Mucosa of gallbladder (tissue), 1 donor: Measurements from ENCODE around the gene GNG2. TPM values are rescaled to one million over a fixed set of nuclear protein-coding genes. Genes with fewer than 3 reads are reported as not detected.

ENCODE experiments used
- DNase-seq: peaks from one replicate; pipeline ENCODE4 v3.0.0-alpha.2; 2020; ENCODE audit warnings: low spot score
- total RNA-seq: library from RNA; stranded (reverse); gene quantifications from one replicate; pipeline ENCODE4 v1.2.1, GENCODE V29; 2021
- donor health status: DM: no; HTN: no; CAD: no.

Gene GNG2
- total RNA-seq, 1 donor from 2014 or later, result 14.2 TPM

DNA sequence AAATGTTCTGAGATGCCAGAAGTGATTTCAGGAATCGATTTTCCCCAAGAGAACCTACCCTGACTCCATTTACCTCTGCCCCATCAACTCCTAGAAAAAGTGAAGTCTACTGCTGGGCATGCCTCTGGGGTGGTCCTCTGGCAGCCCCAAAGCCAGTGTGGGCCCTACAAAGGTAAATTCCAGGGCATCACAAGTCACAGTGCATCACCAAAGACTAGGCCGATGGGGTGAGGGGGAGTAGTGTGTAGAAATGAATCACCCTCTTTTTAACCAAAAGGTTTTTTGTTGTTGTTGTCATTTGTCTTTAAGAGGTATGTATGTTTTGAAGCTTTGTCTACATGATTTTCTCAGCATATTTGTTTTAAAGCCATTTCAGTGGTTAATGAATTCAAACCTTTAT is 82.6 kb downstream of the GNG2 start:
- DNase-seq, result no peak

DNA sequence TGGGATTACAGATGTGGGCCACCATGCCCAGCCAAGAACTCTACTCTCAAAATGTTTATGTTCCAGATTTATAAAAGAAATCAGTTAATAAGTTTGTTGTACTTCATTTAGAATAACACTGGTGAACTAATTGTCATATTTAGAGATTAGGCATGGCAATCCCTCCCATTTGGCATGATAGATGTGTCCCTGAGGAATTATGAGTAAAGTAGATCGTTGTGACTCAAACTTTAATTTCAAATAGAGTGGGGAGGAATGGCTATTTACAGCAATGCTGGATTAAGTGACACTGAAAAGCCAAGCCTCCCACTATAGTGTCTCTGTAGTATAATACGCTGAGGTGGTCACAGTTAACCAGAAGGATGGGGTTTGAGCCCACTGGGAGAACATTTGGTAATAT is 89.6 kb downstream of the GNG2 start:
- DNase-seq, result no peak

DNA sequence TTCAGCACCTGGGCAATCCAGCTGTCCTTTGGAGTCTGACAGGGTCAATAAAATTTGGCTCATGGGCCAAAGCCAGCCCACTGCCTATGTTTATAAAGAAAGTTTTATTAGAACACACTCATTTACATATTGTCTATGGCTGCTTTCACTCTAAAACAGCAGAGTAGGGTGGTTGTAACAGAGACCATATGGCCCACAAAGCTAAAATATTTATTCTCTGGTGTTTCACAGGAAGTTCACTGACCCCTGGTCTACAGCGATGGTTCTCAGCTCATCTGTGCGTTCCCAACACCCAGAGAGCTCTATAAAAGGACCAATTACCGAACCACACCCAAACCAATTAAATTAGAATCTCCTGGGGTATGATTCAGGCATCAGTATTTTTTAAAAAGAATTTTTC is 91.2 kb downstream of the GNG2 start:
- DNase-seq, result no peak

DNA sequence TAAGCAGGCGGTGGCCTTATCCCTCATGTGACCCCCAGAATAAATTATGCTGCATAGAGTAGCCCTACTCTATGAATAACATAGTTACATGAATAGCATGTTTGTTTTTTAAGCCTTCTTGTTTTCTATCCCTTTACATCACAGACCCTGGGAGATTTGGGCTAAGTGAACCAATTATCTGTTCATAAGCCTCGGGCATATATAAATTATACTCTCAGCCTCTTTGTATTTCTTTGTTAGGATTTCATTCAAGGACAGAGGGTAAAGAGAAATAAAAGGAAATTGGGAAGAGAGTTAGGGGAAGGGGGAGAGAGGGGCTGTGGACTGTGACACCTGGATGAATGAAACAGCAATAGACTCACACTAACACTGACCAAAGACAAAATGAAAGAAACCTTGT is 93.6 kb downstream of the GNG2 start:
- no peak for DNase-seq

DNA sequence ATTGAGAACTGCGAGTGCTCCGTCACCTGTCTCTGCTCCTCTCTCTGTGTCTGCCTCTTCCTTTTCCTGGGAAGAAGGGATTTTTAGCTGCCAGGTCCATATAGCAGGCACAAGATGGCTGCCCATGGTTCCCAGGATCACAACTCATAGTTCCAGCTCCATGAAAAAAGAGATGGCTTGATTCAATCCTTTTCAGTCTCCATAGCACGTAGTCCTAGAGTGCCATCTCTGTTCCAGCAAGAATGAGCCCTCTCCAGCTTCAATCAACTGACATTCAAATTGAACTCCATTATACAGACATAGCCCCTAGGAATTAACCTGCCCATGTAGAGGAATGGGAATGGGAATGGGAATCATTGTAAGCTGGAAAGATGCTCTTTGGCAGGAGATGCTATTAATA is 94.2 kb downstream of the GNG2 start:
- no peak for DNase-seq

DNA sequence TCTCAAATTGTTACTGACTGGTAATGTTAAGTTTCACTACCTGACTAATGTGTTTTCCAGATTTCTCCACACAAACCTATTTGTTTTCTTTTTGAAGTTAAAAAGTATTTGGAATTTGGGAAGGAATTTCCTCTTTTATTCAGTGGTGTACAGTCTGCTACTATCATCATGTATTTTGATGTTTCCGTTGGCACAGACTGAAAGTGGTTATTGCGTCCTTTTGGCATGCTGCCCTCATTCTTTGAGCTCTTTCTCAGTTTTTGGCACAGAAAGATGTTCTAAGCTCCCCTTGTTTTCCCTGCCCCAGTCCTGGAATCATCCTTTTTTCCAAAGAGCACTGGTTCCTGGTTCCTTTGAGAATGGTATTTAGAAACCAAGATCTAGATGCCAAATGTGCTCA is 97.5 kb downstream of the GNG2 start:
- DNase-seq, result no peak

DNA sequence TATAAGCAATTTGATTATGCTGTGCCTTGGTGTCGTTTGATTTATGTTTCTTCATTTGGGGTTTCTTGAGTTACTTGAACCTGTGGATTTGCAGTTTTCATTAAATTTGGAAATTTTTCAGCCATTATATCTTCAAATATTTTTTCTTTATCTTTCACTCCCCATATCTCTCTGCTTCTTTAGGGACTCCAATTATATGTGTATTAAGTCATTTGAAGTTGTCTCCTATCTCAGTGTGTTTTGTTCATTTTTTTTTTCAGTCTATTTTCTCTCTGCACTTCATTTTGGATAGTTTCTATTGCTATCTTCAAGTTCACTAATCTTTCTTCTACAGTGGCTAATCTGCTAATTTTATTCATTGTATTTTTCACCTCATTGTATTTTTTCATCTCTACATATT is 99.5 kb downstream of the GNG2 start:
- DNase-seq, result no peak

DNA sequence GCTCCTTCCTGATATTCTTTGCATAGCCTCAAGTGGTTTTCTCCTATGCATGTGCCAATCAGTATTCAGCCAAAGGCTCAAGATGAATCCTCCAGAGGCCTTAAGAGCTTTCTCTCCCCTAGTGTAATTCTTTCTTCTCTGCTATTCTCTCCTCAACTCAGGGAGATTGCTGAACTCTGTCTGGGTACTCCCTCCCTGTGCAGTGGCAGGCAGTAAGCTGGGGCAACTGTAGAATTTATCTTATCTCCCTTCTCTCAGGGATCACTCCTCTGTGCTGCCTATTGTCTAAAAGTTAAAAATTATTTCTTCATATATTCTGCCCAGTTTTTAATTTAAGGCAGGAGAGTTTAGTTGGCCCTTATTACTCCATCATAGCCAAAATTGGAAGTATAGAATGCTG is 100.5 kb downstream of the GNG2 start:
- DNase-seq, result no peak

DNA sequence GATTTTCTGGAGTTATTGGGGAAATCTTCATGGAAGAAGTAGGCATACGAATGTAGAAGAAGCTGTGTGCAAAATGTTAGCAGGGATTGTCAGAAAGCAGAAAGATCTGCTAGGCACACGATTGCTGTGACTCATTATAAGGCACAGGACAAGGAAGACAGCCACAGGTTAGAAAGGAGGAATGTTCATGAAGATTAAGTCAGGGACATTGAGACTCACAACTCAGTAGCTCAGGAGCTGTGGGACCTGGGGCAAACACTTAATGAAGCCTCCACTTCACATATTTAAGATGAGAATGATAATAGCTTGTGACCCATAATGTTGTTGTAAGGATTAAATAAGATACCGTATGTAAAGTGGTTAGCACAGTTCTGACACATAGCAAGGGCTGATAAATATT is 102.3 kb downstream of the GNG2 start:
- DNase-seq, result no peak

DNA sequence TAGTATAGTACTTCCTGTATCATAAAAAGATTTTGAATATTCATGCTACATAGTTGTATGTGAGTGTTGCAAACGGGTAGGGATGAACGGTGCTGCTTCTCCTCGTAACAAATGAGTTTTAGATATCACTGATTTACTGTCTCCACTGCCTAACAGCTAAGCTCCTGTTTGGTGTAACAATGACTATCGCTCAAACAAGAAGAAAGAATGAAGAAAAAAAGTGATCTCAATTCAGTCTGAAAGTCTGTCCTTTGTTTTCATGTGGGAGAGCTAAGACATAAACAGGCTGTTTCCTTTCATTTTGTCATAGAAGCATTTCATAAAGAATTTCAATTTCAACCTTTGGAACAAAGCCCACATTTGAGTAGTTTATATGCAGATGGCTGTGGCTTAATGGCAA is 102.9 kb downstream of the GNG2 start:
- no peak for DNase-seq

DNA sequence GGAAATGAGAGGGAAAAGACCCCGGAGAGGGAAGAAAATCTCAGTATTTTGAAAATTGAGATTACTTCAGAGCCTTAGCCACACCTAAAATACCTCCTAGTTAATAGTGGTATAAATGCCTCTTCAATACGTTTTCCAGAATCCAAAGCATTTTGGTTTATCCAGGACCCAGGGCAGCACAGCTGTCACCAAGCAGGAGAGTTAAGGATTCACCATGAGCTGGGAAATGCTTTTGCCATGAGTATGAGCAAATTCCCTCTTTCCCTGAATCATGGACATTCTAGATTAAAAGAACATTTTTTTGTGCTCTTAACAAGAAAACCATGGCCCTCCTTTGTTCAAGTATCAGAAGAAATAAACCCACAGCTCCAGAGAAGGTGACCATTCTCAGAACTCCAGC is 107.1 kb downstream of the GNG2 start:
- DNase-seq, result no peak

DNA sequence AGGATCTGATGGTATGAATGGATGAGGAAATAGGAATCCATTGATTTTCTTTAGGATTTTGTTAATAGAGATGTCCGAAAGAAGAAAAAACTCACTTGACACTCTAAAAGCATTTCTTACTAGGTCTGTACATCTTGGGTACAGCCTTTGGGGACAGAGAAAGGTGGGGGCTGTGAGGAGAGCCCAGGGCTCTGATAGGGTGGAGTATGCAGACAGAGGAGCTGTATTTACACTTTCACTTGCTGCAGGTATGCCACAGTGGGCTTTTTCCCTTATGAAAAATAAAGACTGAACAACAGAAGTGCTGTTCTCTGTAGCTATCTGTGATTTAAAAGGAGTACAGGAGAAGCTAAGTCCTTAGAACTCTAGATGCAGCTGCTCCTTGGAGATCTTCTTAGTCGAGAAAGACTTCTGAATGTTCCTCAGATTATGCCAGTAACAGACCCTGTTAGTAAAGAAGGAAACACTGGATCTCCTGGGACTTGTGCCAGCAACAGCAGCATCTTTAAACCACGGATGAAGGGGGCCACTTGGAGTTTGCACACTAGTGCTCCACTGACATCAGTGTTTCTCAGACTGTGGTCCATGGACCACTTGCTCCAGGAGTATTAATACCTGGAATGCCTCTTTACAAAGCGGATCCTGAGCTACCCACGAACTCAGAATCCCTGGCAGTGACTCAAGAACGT is 109.6 kb downstream of the GNG2 start:
- no peak for DNase-seq

DNA sequence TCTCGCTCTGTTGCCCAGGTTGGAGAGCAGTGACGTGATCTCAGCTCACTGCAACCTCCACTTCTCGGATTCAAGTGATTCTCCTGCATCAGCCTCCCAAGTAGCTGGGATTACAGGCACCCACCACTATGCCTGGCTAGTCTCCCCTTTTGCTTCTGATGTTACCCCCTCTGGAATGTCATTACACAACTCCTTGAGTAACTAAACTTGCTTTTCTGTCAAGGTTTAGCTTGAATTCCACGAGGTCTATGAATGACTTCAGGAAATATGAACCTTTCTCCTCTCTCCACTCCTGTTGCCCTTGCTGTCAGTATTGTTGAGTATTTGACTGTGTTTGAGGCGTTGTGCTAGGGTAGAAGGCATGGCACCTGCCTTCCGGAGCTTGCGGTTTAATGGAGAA is 112.2 kb downstream of the GNG2 start:
- DNase-seq, result no peak

DNA sequence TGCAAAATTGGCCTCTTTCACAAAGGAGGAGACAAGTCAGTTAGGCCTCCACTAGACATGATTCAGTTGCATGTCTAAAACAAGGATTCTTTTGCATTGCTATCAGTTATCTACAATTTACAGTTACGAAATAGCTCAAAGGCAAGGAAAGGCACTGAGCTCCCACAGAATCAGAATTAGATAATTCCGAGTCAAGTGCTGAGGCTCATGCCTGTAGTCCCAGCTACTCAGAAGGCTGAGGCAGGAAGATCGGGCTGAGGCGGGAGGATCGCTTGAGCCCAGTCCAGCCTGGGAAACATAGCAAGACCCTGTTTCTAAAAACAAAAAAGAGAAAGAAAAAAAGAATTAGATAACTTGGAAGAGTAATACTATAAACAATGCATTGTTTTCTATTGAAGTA is 116.7 kb downstream of the GNG2 start:
- DNase-seq, result no peak

DNA sequence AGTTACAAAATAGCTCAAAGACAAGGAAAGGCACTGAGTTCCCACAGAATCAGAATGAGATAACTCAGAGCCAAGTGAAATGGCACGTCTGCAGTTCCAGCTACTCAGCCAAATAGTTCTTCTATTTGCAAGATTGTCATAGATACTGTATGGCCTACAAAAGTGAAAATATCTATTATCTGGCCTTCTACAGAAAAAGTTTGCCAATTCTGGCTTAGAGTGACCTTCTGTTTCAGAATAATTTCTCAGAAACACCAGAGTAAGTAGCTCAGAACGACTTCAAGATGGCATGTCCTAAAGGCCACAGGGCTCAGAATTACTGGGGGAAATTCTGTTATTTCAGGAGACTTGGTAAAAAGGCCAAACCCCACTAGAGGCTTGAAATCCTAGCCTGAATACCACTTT is 118.3 kb downstream of the GNG2 start:
- no peak for DNase-seq

DNA sequence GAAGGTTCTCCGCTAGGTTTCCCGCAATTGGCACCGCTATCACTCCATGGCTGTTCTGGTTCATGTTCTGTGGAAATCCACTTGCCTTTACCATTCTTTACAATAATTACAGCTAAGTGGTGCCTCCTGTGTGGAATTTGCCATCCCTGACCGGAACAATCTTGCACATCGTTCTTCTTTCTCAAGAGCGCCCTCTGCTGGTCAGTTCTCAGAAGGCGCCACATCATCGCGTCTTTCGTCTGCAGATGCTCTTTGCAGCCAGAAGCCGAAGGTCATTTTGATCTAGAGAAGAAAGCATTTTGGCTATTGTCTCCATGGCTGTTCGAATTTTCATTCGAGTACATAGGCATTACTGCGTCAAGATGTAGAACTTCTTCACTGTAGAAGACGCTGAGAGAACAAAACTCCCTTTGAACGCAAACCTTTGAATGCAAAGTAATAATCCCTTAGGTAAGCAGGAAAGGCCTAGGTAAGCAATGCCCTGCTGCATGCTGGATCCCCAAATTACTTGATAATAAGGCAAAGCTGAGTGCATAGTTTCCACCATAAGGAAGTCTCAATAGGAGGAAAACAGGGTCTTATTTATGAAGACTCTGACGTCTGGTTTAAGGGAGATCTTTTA is 118.8 kb downstream of the GNG2 start:
- peak; percentile 88 for DNase-seq

DNA sequence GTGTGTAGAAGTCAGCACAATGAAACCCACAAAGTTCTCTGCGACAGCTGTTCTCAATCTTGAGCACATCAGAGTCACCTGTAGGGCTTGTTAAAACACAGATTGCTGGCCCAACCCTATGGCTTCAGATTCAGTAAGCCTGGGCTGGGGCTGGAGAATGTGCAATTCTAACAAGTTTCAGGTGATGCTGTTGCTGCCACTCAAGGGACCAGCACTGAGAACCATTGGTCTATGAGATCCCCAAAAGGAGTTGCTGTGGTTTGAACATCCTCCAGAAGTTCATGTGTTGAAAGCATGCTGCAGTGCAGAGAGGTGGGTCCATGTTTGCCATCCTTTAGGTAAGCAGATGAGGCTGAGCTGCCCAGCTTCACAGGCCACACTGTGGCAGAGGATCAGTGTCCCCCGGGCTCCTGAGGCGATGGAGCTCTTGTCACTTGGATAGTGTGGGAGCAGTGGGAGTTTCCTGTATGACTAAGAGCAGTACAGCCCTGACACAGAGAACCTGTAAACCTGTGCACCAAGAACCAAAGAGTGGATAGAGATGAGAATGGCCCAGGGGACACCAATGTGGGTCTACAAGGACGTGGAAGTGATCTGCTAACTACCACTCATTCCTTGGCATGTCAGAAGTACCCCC is 120.9 kb downstream of the GNG2 start:
- DNase-seq, result no peak

DNA sequence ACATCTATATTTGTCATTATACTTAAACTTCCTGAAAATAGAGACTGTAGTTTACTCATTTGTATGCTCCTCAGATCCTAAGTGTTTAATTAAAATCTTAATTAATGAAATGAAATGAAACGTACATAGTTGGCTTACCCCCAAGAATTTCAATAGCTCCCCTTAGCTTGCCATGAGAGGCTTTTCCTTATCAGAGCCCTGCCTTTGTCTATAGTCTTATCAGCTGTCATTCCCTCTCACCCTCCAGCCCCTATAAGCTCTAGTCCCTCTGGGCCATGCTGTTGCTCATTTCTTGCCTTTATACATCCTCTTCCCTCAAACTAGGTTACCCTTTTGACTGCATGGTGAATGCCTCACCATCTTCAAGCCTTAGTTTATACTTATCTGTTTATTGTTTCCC is 127.8 kb downstream of the GNG2 start:
- DNase-seq, result no peak

DNA sequence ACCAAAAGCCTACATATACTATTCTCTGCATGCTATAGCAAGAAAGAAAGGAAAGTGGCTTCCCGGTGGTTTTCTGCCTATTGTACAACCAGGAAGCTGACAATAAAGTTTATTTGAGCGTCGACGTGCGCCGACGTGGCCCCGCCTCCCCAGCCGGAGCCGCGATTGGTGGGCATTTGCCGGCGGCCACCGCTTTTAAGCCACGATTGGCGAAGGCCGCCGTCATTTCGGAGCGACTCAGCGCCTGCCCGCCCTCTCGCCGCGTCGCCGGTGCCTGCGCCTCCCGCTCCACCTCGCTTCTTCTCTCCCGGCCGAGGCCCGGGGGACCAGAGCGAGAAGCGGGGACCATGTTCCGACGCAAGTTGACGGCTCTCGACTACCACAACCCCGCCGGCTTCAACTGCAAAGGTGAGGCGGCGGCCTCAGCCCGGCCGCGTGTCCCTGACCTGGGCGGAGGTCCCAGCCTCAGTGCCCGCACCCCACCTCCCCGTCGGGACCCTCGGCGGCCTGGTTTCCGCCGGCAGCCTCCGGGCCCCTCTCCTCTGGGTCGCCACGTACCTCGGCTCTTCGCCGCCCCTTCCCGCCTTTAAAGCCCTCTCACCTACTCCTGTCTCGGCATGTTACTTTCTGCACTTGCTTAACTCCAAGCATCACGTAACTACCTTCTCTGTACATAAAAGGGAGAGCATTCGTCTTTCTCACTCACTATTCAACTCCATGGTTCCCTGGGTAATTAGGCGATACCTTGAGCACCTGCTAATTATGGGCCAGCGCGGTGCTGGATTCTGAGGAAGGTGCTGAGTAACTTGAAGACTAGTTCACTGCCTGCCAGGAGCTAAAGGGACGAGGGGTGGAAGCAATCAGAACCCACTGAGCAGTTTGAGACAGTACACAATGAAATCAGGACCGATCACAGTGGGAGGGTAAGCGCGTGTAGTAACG is 129.2 kb downstream of the GNG2 start, which contains the start of gene RTRAF:
TSS of gene RTRAF (plus strand) at position 254 of the 942 bp plus-strand sequence. CDS start at position 348, 94 bp downstream.
- peak; percentile 94 for DNase-seq

DNA sequence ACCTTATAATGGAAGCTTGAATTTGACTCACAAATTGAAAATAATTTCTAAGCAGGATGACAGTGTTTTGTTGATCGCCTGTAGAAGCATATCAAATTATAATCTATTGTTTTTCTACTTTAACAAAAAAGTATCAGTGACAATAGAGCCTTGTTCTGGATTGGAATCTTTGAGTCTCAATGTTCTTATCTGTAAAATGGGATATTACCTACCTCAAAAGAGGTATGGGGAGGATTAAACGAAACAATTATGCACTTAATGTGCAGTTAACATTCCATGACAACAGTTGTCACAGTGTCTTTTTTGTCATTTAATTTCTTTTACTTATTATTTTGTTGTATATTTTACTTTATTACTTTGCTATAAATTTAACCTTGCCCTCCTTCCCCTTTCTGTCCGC is 130.1 kb downstream of the GNG2 start:
- DNase-seq, result no peak

DNA sequence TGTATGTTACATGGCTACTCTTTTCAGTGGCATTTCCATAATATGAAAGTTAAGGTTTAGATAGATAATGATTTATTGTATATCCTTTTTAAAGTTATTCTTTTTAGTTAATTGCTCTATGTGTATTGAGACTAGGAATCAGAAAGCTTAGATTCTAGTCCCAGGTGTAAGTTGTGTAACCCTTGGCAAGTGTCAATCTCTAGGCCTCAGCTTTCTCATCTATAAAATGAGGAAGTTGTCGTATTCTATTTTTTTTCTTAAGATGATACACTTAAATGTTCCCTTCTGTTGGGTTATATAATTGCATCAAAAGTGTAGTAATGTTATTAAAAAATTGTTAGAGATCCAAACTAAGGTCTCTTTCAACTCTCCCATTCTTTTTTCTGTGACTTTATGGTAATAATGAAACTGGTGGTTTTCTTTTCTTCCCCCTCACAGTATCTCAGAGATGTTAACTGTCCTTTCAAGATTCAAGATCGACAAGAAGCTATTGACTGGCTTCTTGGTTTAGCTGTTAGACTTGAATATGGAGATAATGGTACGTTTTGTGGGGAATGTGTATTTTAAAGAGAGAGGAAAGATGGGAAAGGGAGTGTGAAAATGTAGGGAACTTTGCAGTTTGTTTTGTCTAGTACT is 133.0 kb downstream of the GNG2 start:
- DNase-seq, result no peak
